Measurements from ENCODE around the gene TMEM53. TPM values are rescaled to one million over a fixed set of nuclear protein-coding genes. Genes with fewer than 3 reads are reported as not detected.

TMEM53 gene
- total and polyA plus RNA-seq, 2 of the 8 experiments (the other 6 are each of a cell fraction or from before 2014, with no cell fraction given), result 6.7 to 27.9 TPM

GRCh38 chr1:44651069-44651468, 23.2 kb downstream of the TMEM53 start:
- Histone ChIP-seq H3K4me1 (replicated peaks in 1 of 4; ENCODE audit: control insufficient read depth in 3 of 4, insufficient read depth in 4 of 4, low read length in 3 of 4) (peaks cover 0 to 17% (median 9%) of the 10 kb centered on the region in 4 experiments; a peak in 5 of 7 replicates), H4K91ac (replicated peaks; ENCODE audit: insufficient read length, low read length) (no peak overlapping the region), H2BK120ac (replicated peaks; ENCODE audit: low read depth, low read length) (no peak overlapping the region), H3K56ac (replicated peaks; ENCODE audit: insufficient read length, low read depth, low read length) (no peak overlapping the region), H4K20me1 (replicated peaks in 1 of 2; ENCODE audit: control insufficient read depth in 1 of 2, insufficient read depth in 2 of 2, low read length in 2 of 2) (peaks cover 2 to 7% of the 10 kb centered on the region in 2 experiments), H3K4me3 (ENCODE audit: extremely low read depth in 1 of 4, insufficient read depth in 2 of 4, low read depth in 3 of 4, low read length in 4 of 4) (no peak overlapping the region), H3K4me2 (ENCODE audit: insufficient read depth in 1 of 2, low read depth in 2 of 2, low read length in 2 of 2) (no peak overlapping the region), H4K5ac (ENCODE audit: insufficient read length, low read depth, low read length) (no peak overlapping the region), H3K9ac (replicated peaks in 1 of 4; ENCODE audit: extremely low read depth in 1 of 4, low read depth in 3 of 4, low read length in 3 of 4) (no peak overlapping the region), H4K8ac (ENCODE audit: extremely low read depth, insufficient read depth, low read length) (peak overlapping the region; percentile 26; the same call in 1 of the 2 replicates), H2BK5ac (ENCODE audit: low read depth, low read length) (no peak overlapping the region), H3K9me3 (ENCODE audit: insufficient read depth in 2 of 2, low read depth in 1 of 2, low read length in 1 of 2) (no peaks in the 10 kb centered on the region), H3K36me3 (ENCODE audit: control insufficient read depth in 2 of 4, insufficient read depth in 4 of 4, low read length in 3 of 4) (peaks cover 5 to 44% (median 19%) of the 10 kb centered on the region in 4 experiments; a peak in 7 of 8 replicates), H3K79me2 (ENCODE audit: control insufficient read depth in 1 of 2, insufficient read depth in 2 of 2, low read length in 2 of 2) (no peaks in the 10 kb centered on the region), H3K79me1 (ENCODE audit: low read depth, low read length) (no peaks in the 10 kb centered on the region), H3K14ac (ENCODE audit: insufficient read length) (no peak overlapping the region), H2BK12ac (ENCODE audit: low read depth, low read length) (no peak overlapping the region), H2BK20ac (ENCODE audit: low read length) (no peak overlapping the region), H3K23me2 (ENCODE audit: low read depth, low read length) (no peaks in the 10 kb centered on the region), H2AK5ac (ENCODE audit: low read depth, low read length) (no peak overlapping the region), H2BK15ac (ENCODE audit: low read length) (no peak overlapping the region), H3K27me3 (replicated peaks in 1 of 4; ENCODE audit: control insufficient read depth in 3 of 4, extremely low read depth in 1 of 4, insufficient read depth in 3 of 4, low read length in 3 of 4) (no peaks in the 10 kb centered on the region), H3K18ac (ENCODE audit: extremely low read depth, low read length) (no peak overlapping the region), H3K4ac (replicated peaks; ENCODE audit: insufficient read length, low read depth, low read length) (no peak overlapping the region), H3K23ac (ENCODE audit: insufficient read length) (no peak overlapping the region), H2AFZ (ENCODE audit: low read length) (no peak overlapping the region), H3K27ac (ENCODE audit: low read depth, low read length) (no peak overlapping the region)
- DNase-seq (ENCODE audit: low read depth in 1 of 2, low spot score in 2 of 2), result no peak
- TF ChIP-seq TBP (IDR thresholded peaks at IDR 0.05; ENCODE audit: low read depth, low read length), result no peak
- TF ChIP-seq ASH2L (IDR thresholded peaks at IDR 0.05; ENCODE audit: low read length), result no peak
- no peak for TF ChIP-seq TCF12 (IDR thresholded peaks at IDR 0.05; ENCODE audit: low read depth, low read length)
- no peak for TF ChIP-seq CEBPB (IDR thresholded peaks at IDR 0.05; ENCODE audit: low read depth, low read length)
- TF ChIP-seq SP4 (IDR thresholded peaks at IDR 0.05; ENCODE audit: low read length), result no peak
- no peak for TF ChIP-seq SRF (IDR thresholded peaks at IDR 0.05; ENCODE audit: low read depth, low read length)
- TF ChIP-seq PHF8 (conservative IDR thresholded peaks at IDR 0.05; ENCODE audit: low read depth, low read length), result no peak
- TF ChIP-seq GTF2F1 (IDR thresholded peaks at IDR 0.05; ENCODE audit: borderline replicate concordance, low read depth, low read length), result no peak
- no peak for TF ChIP-seq CREB1 (IDR thresholded peaks at IDR 0.05)
- TF ChIP-seq FOSL1 (IDR thresholded peaks at IDR 0.05; ENCODE audit: insufficient read depth, low read depth, low read length), result no peak
- no peak for TF ChIP-seq HDAC2 (IDR thresholded peaks at IDR 0.05; ENCODE audit: borderline replicate concordance in 1 of 2, low read depth in 2 of 2, low read length in 2 of 2)
- TF ChIP-seq KDM5A (IDR thresholded peaks at IDR 0.05; ENCODE audit: low read length), result no peak
- TF ChIP-seq NRF1 (IDR thresholded peaks at IDR 0.05; ENCODE audit: low read depth, low read length), result no peak
- ChIA-PET CTCF (ENCODE audit: partially characterized antibody) (interaction anchor here (0.6 to 8.6 kb wide), 22 partner anchors 12 to 595 kb away, joined by 3 to 197 read pairs (median 4); no protein-coding TSS in a partner anchor), POLR2A (ENCODE audit: partially characterized antibody) (interaction anchor here (0.9 to 23.6 kb wide), 8 partner anchors 8 to 356 kb away, joined by 3 to 633 read pairs (median 4); no protein-coding TSS in a partner anchor)
- 60% methylated on average over 5 of the region's 8 CpGs; no CpG with 5 or more reads in 1 of the 2 experiments for WGBS, 2 experiments (ENCODE audit: extremely low coverage in 1 of 2, insufficient coverage in 1 of 2, insufficient read length in 1 of 2, insufficient replicate concordance in 2 of 2, low coverage in 1 of 2, low lambda C conversion rate in 2 of 2, missing lambda C conversion rate in 1 of 2)
- FAIRE-seq, result no peak

Data from H1 (cell line).